ENCODE data around the gene CA12. TPM values are rescaled to one million over a fixed set of nuclear protein-coding genes. Genes with fewer than 3 reads are reported as not detected.

CA12 gene
- total and polyA plus RNA-seq, 2 of the 8 experiments (the other 6 are each of a cell fraction or from before 2014, with no cell fraction given) = 4.7 to 4.9 TPM

GRCh38 chr15:63384906-63385305 lies 3.3 kb upstream of the CA12 start (continued):
- TF ChIP-seq, protein P1, sequence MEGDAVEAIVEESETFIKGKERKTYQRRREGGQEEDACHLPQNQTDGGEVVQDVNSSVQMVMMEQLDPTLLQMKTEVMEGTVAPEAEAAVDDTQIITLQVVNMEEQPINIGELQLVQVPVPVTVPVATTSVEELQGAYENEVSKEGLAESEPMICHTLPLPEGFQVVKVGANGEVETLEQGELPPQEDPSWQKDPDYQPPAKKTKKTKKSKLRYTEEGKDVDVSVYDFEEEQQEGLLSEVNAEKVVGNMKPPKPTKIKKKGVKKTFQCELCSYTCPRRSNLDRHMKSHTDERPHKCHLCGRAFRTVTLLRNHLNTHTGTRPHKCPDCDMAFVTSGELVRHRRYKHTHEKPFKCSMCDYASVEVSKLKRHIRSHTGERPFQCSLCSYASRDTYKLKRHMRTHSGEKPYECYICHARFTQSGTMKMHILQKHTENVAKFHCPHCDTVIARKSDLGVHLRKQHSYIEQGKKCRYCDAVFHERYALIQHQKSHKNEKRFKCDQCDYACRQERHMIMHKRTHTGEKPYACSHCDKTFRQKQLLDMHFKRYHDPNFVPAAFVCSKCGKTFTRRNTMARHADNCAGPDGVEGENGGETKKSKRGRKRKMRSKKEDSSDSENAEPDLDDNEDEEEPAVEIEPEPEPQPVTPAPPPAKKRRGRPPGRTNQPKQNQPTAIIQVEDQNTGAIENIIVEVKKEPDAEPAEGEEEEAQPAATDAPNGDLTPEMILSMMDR (IDR thresholded peaks at IDR 0.05; ENCODE audit: control extremely low read depth in 1 of 3, insufficient read depth in 1 of 3, low read depth in 1 of 3, low read length in 3 of 3) = no peak
- TF ChIP-seq NRF1 (IDR thresholded peaks at IDR 0.05; ENCODE audit: low read depth, low read length) = no peak
- TF ChIP-seq, protein P2, sequence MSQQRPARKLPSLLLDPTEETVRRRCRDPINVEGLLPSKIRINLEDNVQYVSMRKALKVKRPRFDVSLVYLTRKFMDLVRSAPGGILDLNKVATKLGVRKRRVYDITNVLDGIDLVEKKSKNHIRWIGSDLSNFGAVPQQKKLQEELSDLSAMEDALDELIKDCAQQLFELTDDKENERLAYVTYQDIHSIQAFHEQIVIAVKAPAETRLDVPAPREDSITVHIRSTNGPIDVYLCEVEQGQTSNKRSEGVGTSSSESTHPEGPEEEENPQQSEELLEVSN (IDR thresholded peaks at IDR 0.05) = no peak
- TF ChIP-seq BRCA1 (IDR thresholded peaks at IDR 0.05; ENCODE audit: low read depth, low read length) = no peak
- TF ChIP-seq HDAC2 (IDR thresholded peaks at IDR 0.05; ENCODE audit: borderline replicate concordance in 1 of 2, low read depth in 2 of 2, low read length in 2 of 2) = no peak
- TF ChIP-seq SIN3A (conservative IDR thresholded peaks at IDR 0.05 in 1 of 2, IDR thresholded peaks at IDR 0.05 in 1 of 2; ENCODE audit: low read depth in 1 of 2, low read length in 2 of 2) = no peak
